Erythroblast (primary cell): ENCODE measurements around the gene DENND6A.

Source experiments
- GATA1 ChIP-seq: IDR thresholded peaks from 2 replicates; pipeline ENCODE4 v1.6.1; 2011; ENCODE audit warnings: low read depth, mild to moderate bottlenecking, control low read depth, low read length, moderate library complexity
- POLR2A ChIP-seq: IDR thresholded peaks from 2 replicates; pipeline ENCODE4 v1.6.1; 2011; ENCODE audit warnings: mild to moderate bottlenecking, low read length

DNA sequence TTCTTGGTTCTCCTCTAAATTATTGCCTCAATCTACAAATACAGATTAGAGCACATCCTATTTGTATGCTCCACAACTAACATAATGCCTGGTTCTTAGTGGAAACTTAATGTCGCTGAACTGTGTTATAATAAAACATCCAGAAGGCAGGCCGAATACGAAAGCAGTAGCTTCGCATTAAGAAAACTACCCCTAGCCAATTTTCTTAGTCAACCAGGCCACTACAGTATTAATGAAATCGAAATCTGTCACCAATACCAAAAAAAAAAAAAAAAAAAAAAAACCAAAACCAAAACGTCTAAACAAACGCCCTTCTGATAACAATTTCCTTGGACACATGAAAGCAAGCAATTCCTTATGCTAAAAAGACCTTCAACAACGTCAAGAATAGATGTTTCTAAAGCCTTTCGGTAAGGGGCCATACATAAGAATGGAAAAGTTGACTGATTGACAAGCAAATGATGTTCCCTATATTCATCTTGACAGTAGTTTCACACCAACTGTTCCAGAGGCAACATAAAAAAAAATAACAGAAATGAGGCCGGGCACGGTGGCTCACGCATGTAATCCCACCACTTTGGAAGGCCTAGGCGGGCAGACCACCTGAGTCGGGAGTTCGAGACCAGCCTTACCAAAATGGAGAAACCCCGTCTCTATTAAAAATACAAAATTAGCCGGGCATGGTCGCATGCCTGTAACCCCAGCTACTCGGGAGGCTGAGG is 1.3 kb downstream of the DENND6A start:
- TF ChIP-seq POLR2A: no peak
- TF ChIP-seq GATA1: no peak
